Thyroid gland (tissue), 4 donors: ENCODE data around the gene RNF215. TPM values are rescaled to one million over a fixed set of nuclear protein-coding genes. Genes with fewer than 3 reads are reported as not detected.

Experiments
- DNase-seq, 2 donors: peaks; one replicate each; pipeline ENCODE4 v3.0.0-alpha.2; 2019
- H3K27ac ChIP-seq, 3 donors: fragments of 200-600 bp; sonication (generic); 1 replicate in 2 of 3; 2 replicates in 1 of 3; pipeline ENCODE4 v1.5.1; 2016 to 2019; ENCODE audit warnings: mild to moderate bottlenecking in 1 of 3, moderate library complexity in 1 of 3
- H3K27me3 ChIP-seq: fragments of 200-600 bp; sonication (generic); one replicate; pipeline ENCODE4 v1.5.1; 2019
- H3K36me3 ChIP-seq, 2 donors: fragments of 200-600 bp; sonication (generic); one replicate each; pipeline ENCODE4 v1.5.1; 2016 to 2019
- H3K4me1 ChIP-seq, 2 donors: fragments of 200-600 bp; sonication (generic); one replicate each; pipeline ENCODE4 v1.5.1; 2017 to 2019
- H3K4me3 ChIP-seq, 3 donors: fragments of 200-600 bp; sonication (generic); replicated peaks in 1 of 3; 1 replicate in 2 of 3; 2 replicates in 1 of 3; pipeline ENCODE4 v1.5.1; 2016; ENCODE audit warnings: mild to moderate bottlenecking in 1 of 3
- H3K9me3 ChIP-seq: fragments of 200-600 bp; sonication (generic); one replicate; pipeline ENCODE4 v1.5.1; 2017
- CTCF ChIP-seq, 6 experiments: fragments of 200-600 bp in 3 of 6; fragments of 450-650 bp in 3 of 6; sonication (generic) in 3 of 6; IDR thresholded peaks; one replicate each; pipeline ENCODE4 v1.5.1; 2016 to 2019; ENCODE audit warnings: antibody characterized with exemption in 6 of 6, mild to moderate bottlenecking in 2 of 6, inconsistent platforms in 1 of 6, moderate library complexity in 1 of 6
- POLR2A ChIP-seq, 2 donors: fragments of 450-650 bp; IDR thresholded peaks; one replicate each; pipeline ENCODE4 v1.6.1; 2017; ENCODE audit warnings: antibody characterized with exemption in 2 of 2, mild to moderate bottlenecking in 2 of 2, moderate library complexity in 1 of 2
- WGBS, 2 donors: methylation state at CpG; one replicate each; pipeline ENCODE4 v1.1.5; 2017; 5-methylcytosine and 5-hydroxymethylcytosine counted together
- intact Hi-C: fragments of 100-400 bp; cut with DNase I; formaldehyde crosslinking; loops from one replicate; pipeline ENCODE4 v1.15.1; 2023
- total RNA-seq, 4 donors: library from RNA; depleted of rRNA; stranded (reverse); fragments of >200 nt; gene quantifications; one replicate each; pipeline ENCODE4 v1.2.3, GENCODE V29; 2016

Gene RNF215
- 10 to 100 TPM; 14.8 to 25.5 (median 18.8) TPM for total RNA-seq

DNA sequence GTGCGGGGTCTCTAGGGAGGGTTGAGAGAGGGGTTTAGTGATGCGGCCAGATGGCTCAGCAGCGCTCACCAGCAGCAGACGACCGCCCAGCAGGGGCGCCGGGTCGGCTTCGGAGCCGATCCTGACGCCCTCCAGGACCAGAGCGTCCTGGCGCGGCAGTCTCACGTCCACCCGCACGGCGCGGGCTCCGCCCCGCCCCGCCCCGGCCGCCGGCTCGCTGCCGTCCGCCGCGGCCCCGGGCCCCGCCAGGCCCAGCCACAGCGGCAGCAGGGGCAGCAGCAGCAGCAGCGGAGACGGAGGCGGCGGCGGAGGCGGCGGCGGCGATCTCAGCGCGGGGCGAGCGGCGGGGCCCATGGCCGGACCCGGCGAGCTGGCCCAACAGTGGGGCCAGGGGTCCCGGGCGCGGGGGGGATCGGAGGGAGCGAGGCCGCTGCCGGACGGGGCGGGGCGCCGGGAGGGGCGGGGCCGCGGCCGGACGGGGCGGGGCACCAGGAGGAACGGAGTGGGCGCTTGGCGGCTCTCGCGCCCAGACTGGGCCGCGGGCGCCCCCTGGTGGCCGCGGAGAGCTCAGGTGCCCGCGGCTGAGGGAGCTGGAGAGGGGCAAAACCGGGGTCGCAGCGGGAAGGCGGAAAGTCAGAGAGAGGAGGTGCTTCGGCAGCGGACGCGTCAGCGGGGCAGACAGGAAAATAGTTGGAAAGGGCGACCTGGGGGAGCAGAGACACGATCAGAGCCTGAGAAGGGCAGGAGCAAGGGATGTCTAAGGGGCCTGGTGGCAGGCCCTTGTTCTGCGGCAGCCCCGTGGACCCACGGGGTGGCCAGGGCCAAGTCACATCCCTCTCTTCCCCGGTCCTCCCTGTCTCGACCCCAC is at the start of gene RNF215:
Gene RNF215, minus strand, starts transcription at position 452 of the 868 bp plus-strand sequence. Its CDS starts 98 bp downstream, at position 354.
- Histone ChIP-seq H3K4me3 (peak within 1 kb of the TSS in 1 of 3 donors; percentile 46), H3K9me3 (no peaks in the 10 kb centered on the region), H3K36me3 (no peaks in the 10 kb centered on the region), H3K4me1 (peaks cover 7 to 13% of the 10 kb centered on the region in 2 donors), H3K27ac (peak within 1 kb of the TSS in 1 of 3 donors; percentile 15), H3K27me3 (no peaks in the 10 kb centered on the region)
- peak; percentile 77 to 79 for DNase-seq
- TF ChIP-seq POLR2A (IDR thresholded peaks at IDR 0.05) (peak in 1 of 2 donors; percentile 30), CTCF (IDR thresholded peaks at IDR 0.05) (peak; percentile 69 to 99 (median 90))
- WGBS, 2 donors, result 0 to 5% methylated on average over 23 to 40 of the region's 95 CpGs
- intact Hi-C loops, result loop anchor here (1.0 to 5.0 kb wide), 4 partner anchors 60 to 124 kb away; partner anchors contain the start of gene TBC1D10A

- intact Hi-C loops, result no loop called here
- Histone ChIP-seq H3K36me3 (no peaks in the 10 kb centered on the region), H3K4me1 (no peaks in the 10 kb centered on the region), H3K27ac (no peak overlapping the region), H3K9me3 (no peaks in the 10 kb centered on the region), H3K4me3 (no peak overlapping the region), H3K27me3 (no peaks in the 10 kb centered on the region)
- WGBS, 2 donors, result 83 to 84% methylated on average over 2 of the region's 2 CpGs
- no peak for DNase-seq
- TF ChIP-seq CTCF (IDR thresholded peaks at IDR 0.05) (no peak), POLR2A (IDR thresholded peaks at IDR 0.05) (no peak)
Measured at GRCh38 chr22:30436196-30436595, 49.0 kb upstream of the RNF215 start.

GRCh38 chr22:30435674-30436126 is 48.5 kb upstream of the RNF215 start:
- DNase-seq, result peak; percentile 18 to 42
- no peaks in the 10 kb centered on the region for H3K27me3 ChIP-seq
- WGBS, 2 donors, result 70 to 79% methylated on average over 3 to 6 of the region's 6 CpGs
- H3K9me3 ChIP-seq, result no peaks in the 10 kb centered on the region
- TF ChIP-seq CTCF (IDR thresholded peaks at IDR 0.05) (no peak), POLR2A (IDR thresholded peaks at IDR 0.05) (no peak)
- no peaks in the 10 kb centered on the region for H3K4me1 ChIP-seq
- H3K4me3 ChIP-seq, result no peak overlapping the region
- intact Hi-C loops, result no loop called here
- peak overlapping the region in 2 of 3 donors; percentile 12 to 17 for H3K27ac ChIP-seq
- H3K36me3 ChIP-seq, result no peaks in the 10 kb centered on the region

- peak overlapping the region in 2 of 3 donors; percentile 12 to 17 for H3K27ac ChIP-seq
- H3K4me3 ChIP-seq, result no peak overlapping the region
- H3K36me3 ChIP-seq, result no peaks in the 10 kb centered on the region
- WGBS, 2 donors, result 33 to 56% methylated on average over 1 of the region's 1 CpG
- no peak for TF ChIP-seq CTCF (IDR thresholded peaks at IDR 0.05)
- TF ChIP-seq POLR2A (IDR thresholded peaks at IDR 0.05), result no peak
- intact Hi-C loops, result no loop called here
- no peaks in the 10 kb centered on the region for H3K4me1 ChIP-seq
- no peak for DNase-seq
- H3K9me3 ChIP-seq, result no peaks in the 10 kb centered on the region
- no peaks in the 10 kb centered on the region for H3K27me3 ChIP-seq
Measured at GRCh38 chr22:30434843-30435242, 47.6 kb upstream of the RNF215 start.

DNA sequence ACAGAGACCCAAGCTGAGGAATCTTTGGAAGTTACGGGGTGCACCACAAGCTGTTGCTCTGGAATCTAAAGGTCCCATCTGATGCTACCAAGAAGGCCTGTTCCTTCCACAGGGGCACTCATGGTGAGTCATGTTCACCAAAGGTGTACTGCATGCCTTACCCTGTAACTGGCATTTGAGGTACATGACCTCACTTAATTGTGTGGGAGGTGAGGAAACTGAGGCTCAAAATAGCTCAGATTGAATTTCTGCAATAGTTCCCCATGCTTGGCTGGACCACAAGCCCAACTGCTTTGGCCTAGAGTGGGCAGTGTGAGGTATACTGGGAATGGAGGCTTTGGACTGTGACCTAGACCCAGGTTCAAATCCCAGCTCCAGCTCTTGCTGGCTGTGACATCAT is 46.6 kb upstream of the RNF215 start:
- no peak for DNase-seq
- TF ChIP-seq POLR2A (IDR thresholded peaks at IDR 0.05) (no peak), CTCF (IDR thresholded peaks at IDR 0.05) (no peak)
- WGBS, 2 donors, result 90 to 100% methylated on average over 1 of the region's 1 CpG
- Histone ChIP-seq H3K9me3 (no peaks in the 10 kb centered on the region), H3K4me3 (no peak overlapping the region), H3K27me3 (no peaks in the 10 kb centered on the region), H3K27ac (no peak overlapping the region), H3K36me3 (no peaks in the 10 kb centered on the region), H3K4me1 (no peaks in the 10 kb centered on the region)
- intact Hi-C loops, result no loop called here
